Skeletal muscle cell (primary cell): ENCODE results near the gene TTC9B.

Source experiments
- DNase-seq: peaks from one replicate; pipeline ENCODE4 v3.0.0-alpha.2; 2010; ENCODE audit warnings: low read depth
- H3K4me3 ChIP-seq: 2 replicates; pipeline ENCODE4 v1.5.1; 2011; ENCODE audit warnings: low read depth, mild to moderate bottlenecking, control low read depth, low read length, moderate library complexity

The TTC9B gene

GRCh38 chr19:40217934-40218890 is at the start of gene TTC9B:
Gene TTC9B, minus strand, starts transcription at chr19:40218384. Its CDS starts 3 bp downstream, at chr19:40218381.
- no peak for DNase-seq
- no peak within 1 kb of the TSS for H3K4me3 ChIP-seq

GRCh38 chr19:40267601-40267997 is 49.4 kb upstream of the TTC9B start:
- no peak overlapping the region for H3K4me3 ChIP-seq
- DNase-seq, result no peak

- no peak for DNase-seq
- no peak overlapping the region for H3K4me3 ChIP-seq
Observed at GRCh38 chr19:40266912-40267600, 48.9 kb upstream of the TTC9B start.

GRCh38 chr19:40266119-40266518 is 47.9 kb upstream of the TTC9B start:
- DNase-seq, result no peak
- no peak overlapping the region for H3K4me3 ChIP-seq

- H3K4me3 ChIP-seq, result no peak overlapping the region
- no peak for DNase-seq
Observed at GRCh38 chr19:40265763-40266099, 47.5 kb upstream of the TTC9B start.

- H3K4me3 ChIP-seq, result no peak overlapping the region
- no peak for DNase-seq
Observed at GRCh38 chr19:40265055-40265762, 47.0 kb upstream of the TTC9B start.

- DNase-seq, result no peak
- H3K4me3 ChIP-seq, result no peak overlapping the region
Observed at GRCh38 chr19:40264314-40265054, 46.3 kb upstream of the TTC9B start.

GRCh38 chr19:40263440-40264313 is 45.5 kb upstream of the TTC9B start:
- H3K4me3 ChIP-seq, result no peak overlapping the region
- no peak for DNase-seq

GRCh38 chr19:40262422-40262821 is 44.2 kb upstream of the TTC9B start:
- no peak overlapping the region for H3K4me3 ChIP-seq
- DNase-seq, result no peak

- DNase-seq, result no peak
- H3K4me3 ChIP-seq, result no peak overlapping the region
Observed at GRCh38 chr19:40261631-40262030, 43.4 kb upstream of the TTC9B start.

- no peak overlapping the region for H3K4me3 ChIP-seq
- DNase-seq, result no peak
Observed at GRCh38 chr19:40257096-40257517, 38.9 kb upstream of the TTC9B start.

- no peak overlapping the region for H3K4me3 ChIP-seq
- no peak for DNase-seq
Observed at GRCh38 chr19:40256512-40256911, 38.3 kb upstream of the TTC9B start.

GRCh38 chr19:40255619-40256166 is 37.5 kb upstream of the TTC9B start:
- no peak overlapping the region for H3K4me3 ChIP-seq
- DNase-seq, result no peak

- H3K4me3 ChIP-seq, result no peak overlapping the region
- no peak for DNase-seq
Observed at GRCh38 chr19:40254714-40255418, 36.7 kb upstream of the TTC9B start.

GRCh38 chr19:40253611-40254092 is 35.5 kb upstream of the TTC9B start:
- DNase-seq, result no peak
- H3K4me3 ChIP-seq, result no peak overlapping the region

GRCh38 chr19:40252395-40252794 is 34.2 kb upstream of the TTC9B start:
- H3K4me3 ChIP-seq, result no peak overlapping the region
- DNase-seq, result no peak

- H3K4me3 ChIP-seq, result no peak overlapping the region
- DNase-seq, result no peak
Observed at GRCh38 chr19:40251991-40252390, 33.8 kb upstream of the TTC9B start.

- no peak for DNase-seq
- H3K4me3 ChIP-seq, result no peak overlapping the region
Observed at GRCh38 chr19:40251244-40251643, 33.1 kb upstream of the TTC9B start.
